GM23248 (cell line): ENCODE results near the gene GGACT.

Experiments
- EZH2 ChIP-seq: fragments of 200-600 bp; sonication (generic); IDR thresholded peaks from 2 replicates; pipeline ENCODE4 v1.6.1; 2018; ENCODE audit warnings: antibody characterized with exemption, mild to moderate bottlenecking; ENCODE audit not compliant: insufficient read depth, poor library complexity, severe bottlenecking
- EZH2phosphoT487 ChIP-seq: fragments of 200-600 bp; sonication (generic); IDR thresholded peaks from 2 replicates; pipeline ENCODE4 v1.6.1; 2018; ENCODE audit warnings: antibody characterized with exemption, moderate library complexity, mild to moderate bottlenecking, low read depth; ENCODE audit not compliant: insufficient read depth

- TF ChIP-seq EZH2phosphoT487 (no peak), EZH2 (no peak)
Measured at GRCh38 chr13:100600461-100600860, 11.9 kb upstream of the GGACT start.
